ENCODE results near the gene CRYBB1.

CRYBB1 gene

GRCh38 chr22:26606611-26607010 lies 11.2 kb downstream of the CRYBB1 start:
- Histone ChIP-seq H3K9ac (ENCODE audit: low read depth, low read length) (no peak overlapping the region), H4K20me1 (ENCODE audit: insufficient read depth, low read length) (no peaks in the 10 kb centered on the region), H3K4me1 (ENCODE audit: insufficient read depth, low read length) (peaks cover 6% of the 10 kb centered on the region), H3K27ac (ENCODE audit: low read length) (no peak overlapping the region), H3K4me2 (ENCODE audit: insufficient read depth, low read length) (no peak overlapping the region), H3K9me3 (ENCODE audit: insufficient read depth, low read length, severe bottlenecking) (no peaks in the 10 kb centered on the region), H3K79me2 (ENCODE audit: insufficient read depth, low read length) (no peaks in the 10 kb centered on the region), H2AFZ (ENCODE audit: low read depth, low read length) (no peak overlapping the region), H3K36me3 (ENCODE audit: insufficient read depth, low read length) (no peaks in the 10 kb centered on the region), H3K4me3 (ENCODE audit: low read depth in 1 of 2, low read length in 2 of 2) (no peak overlapping the region), H3K27me3 (ENCODE audit: insufficient read depth, low read length, poor library complexity) (no peaks in the 10 kb centered on the region)
- no peak for ATAC-seq (ENCODE audit: insufficient read depth, low read depth)
- no peak for DNase-seq
- TF ChIP-seq EZH2 (IDR thresholded peaks at IDR 0.05; ENCODE audit: borderline replicate concordance, low read depth, low read length, severe bottlenecking) (no peak), CTCF (IDR thresholded peaks at IDR 0.05; ENCODE audit: borderline replicate concordance, extremely low read depth, low read length, poor library complexity, severe bottlenecking) (no peak)

GRCh38 chr22:26604368-26604767 lies 13.5 kb downstream of the CRYBB1 start:
- H3K27ac ChIP-seq (ENCODE audit: low read length), result no peak overlapping the region
- H3K36me3 ChIP-seq (ENCODE audit: insufficient read depth, low read length), result no peaks in the 10 kb centered on the region
- H4K20me1 ChIP-seq (ENCODE audit: insufficient read depth, low read length), result no peaks in the 10 kb centered on the region
- no peaks in the 10 kb centered on the region for H3K27me3 ChIP-seq (ENCODE audit: insufficient read depth, low read length, poor library complexity)
- H3K79me2 ChIP-seq (ENCODE audit: insufficient read depth, low read length), result no peaks in the 10 kb centered on the region
- ATAC-seq (ENCODE audit: insufficient read depth, low read depth), result no peak
- no peaks in the 10 kb centered on the region for H3K4me1 ChIP-seq (ENCODE audit: insufficient read depth, low read length)
- no peak overlapping the region for H3K4me3 ChIP-seq (ENCODE audit: low read depth in 1 of 2, low read length in 2 of 2)
- H2AFZ ChIP-seq (ENCODE audit: low read depth, low read length), result no peak overlapping the region
- no peak overlapping the region for H3K9ac ChIP-seq (ENCODE audit: low read depth, low read length)
- TF ChIP-seq CTCF (IDR thresholded peaks at IDR 0.05; ENCODE audit: borderline replicate concordance, extremely low read depth, low read length, poor library complexity, severe bottlenecking) (no peak), EZH2 (IDR thresholded peaks at IDR 0.05; ENCODE audit: borderline replicate concordance, low read depth, low read length, severe bottlenecking) (no peak)
- H3K9me3 ChIP-seq (ENCODE audit: insufficient read depth, low read length, severe bottlenecking), result no peaks in the 10 kb centered on the region
- DNase-seq, result no peak
- no peak overlapping the region for H3K4me2 ChIP-seq (ENCODE audit: insufficient read depth, low read length)

- DNase-seq (no peak), ATAC-seq (ENCODE audit: insufficient read depth, low read depth) (no peak)
- no peaks in the 10 kb centered on the region for H3K9me3 ChIP-seq (ENCODE audit: insufficient read depth, low read length, severe bottlenecking)
- no peak overlapping the region for H3K27ac ChIP-seq (ENCODE audit: low read length)
- H3K9ac ChIP-seq (ENCODE audit: low read depth, low read length), result no peak overlapping the region
- no peaks in the 10 kb centered on the region for H3K4me1 ChIP-seq (ENCODE audit: insufficient read depth, low read length)
- H4K20me1 ChIP-seq (ENCODE audit: insufficient read depth, low read length), result no peaks in the 10 kb centered on the region
- no peaks in the 10 kb centered on the region for H3K27me3 ChIP-seq (ENCODE audit: insufficient read depth, low read length, poor library complexity)
- no peak overlapping the region for H2AFZ ChIP-seq (ENCODE audit: low read depth, low read length)
- H3K36me3 ChIP-seq (ENCODE audit: insufficient read depth, low read length), result no peaks in the 10 kb centered on the region
- no peaks in the 10 kb centered on the region for H3K79me2 ChIP-seq (ENCODE audit: insufficient read depth, low read length)
- no peak overlapping the region for H3K4me2 ChIP-seq (ENCODE audit: insufficient read depth, low read length)
- H3K4me3 ChIP-seq (ENCODE audit: low read depth in 1 of 2, low read length in 2 of 2), result no peak overlapping the region
- TF ChIP-seq CTCF (IDR thresholded peaks at IDR 0.05; ENCODE audit: borderline replicate concordance, extremely low read depth, low read length, poor library complexity, severe bottlenecking) (no peak), EZH2 (IDR thresholded peaks at IDR 0.05; ENCODE audit: borderline replicate concordance, low read depth, low read length, severe bottlenecking) (no peak)
These were observed 15.7 kb downstream of the CRYBB1 start for GRCh38 chr22:26602127-26602526.

GRCh38 chr22:26601726-26602125 lies 16.1 kb downstream of the CRYBB1 start:
- no peak overlapping the region for H3K4me2 ChIP-seq (ENCODE audit: insufficient read depth, low read length)
- H3K79me2 ChIP-seq (ENCODE audit: insufficient read depth, low read length), result no peaks in the 10 kb centered on the region
- ATAC-seq (ENCODE audit: insufficient read depth, low read depth) (no peak), DNase-seq (no peak)
- H3K4me1 ChIP-seq (ENCODE audit: insufficient read depth, low read length), result no peaks in the 10 kb centered on the region
- no peaks in the 10 kb centered on the region for H3K9me3 ChIP-seq (ENCODE audit: insufficient read depth, low read length, severe bottlenecking)
- H3K9ac ChIP-seq (ENCODE audit: low read depth, low read length), result no peak overlapping the region
- no peak overlapping the region for H2AFZ ChIP-seq (ENCODE audit: low read depth, low read length)
- H3K27ac ChIP-seq (ENCODE audit: low read length), result no peak overlapping the region
- H3K4me3 ChIP-seq (ENCODE audit: low read depth in 1 of 2, low read length in 2 of 2), result no peak overlapping the region
- TF ChIP-seq CTCF (IDR thresholded peaks at IDR 0.05; ENCODE audit: borderline replicate concordance, extremely low read depth, low read length, poor library complexity, severe bottlenecking) (no peak), EZH2 (IDR thresholded peaks at IDR 0.05; ENCODE audit: borderline replicate concordance, low read depth, low read length, severe bottlenecking) (no peak)
- H4K20me1 ChIP-seq (ENCODE audit: insufficient read depth, low read length), result no peaks in the 10 kb centered on the region
- H3K27me3 ChIP-seq (ENCODE audit: insufficient read depth, low read length, poor library complexity), result no peaks in the 10 kb centered on the region
- H3K36me3 ChIP-seq (ENCODE audit: insufficient read depth, low read length), result no peaks in the 10 kb centered on the region

Data from DND-41 (cell line).